HepG2 (cell line): ENCODE results near the gene PAPOLB. TPM values are rescaled to one million over a fixed set of nuclear protein-coding genes. Genes with fewer than 3 reads are reported as not detected.

ENCODE experiments used
- ARID3A ChIP-seq: IDR thresholded peaks from 2 replicates; pipeline ENCODE4 v1.6.1; 2012; ENCODE audit warnings: low read depth, low read length, improper control_type of control experiment
- ATRX ChIP-seq: sonication (generic); formaldehyde crosslinking; IDR thresholded peaks from 2 replicates; pipeline ENCODE4 v1.4.0; 2020; ENCODE audit warnings: missing genetic modification reagents, borderline replicate concordance
- GATAD1 ChIP-seq: IDR thresholded peaks from 2 replicates; pipeline ENCODE4 v1.6.1; 2016; ENCODE audit warnings: missing genetic modification reagents, missing compliant biosample characterization
- LRRFIP1 ChIP-seq: sonication (generic); formaldehyde crosslinking; conservative IDR thresholded peaks from 2 replicates; pipeline ENCODE4 v1.4.0; 2020; ENCODE audit warnings: missing genetic modification reagents
- RXRA ChIP-seq: sonication (generic); formaldehyde crosslinking; IDR thresholded peaks from 2 replicates; pipeline ENCODE4 v1.5.1; 2020; ENCODE audit warnings: missing genetic modification reagents
- ZFP90 ChIP-seq: sonication (generic); formaldehyde crosslinking; IDR thresholded peaks from 2 replicates; pipeline ENCODE4 v1.8.0; 2022; ENCODE audit warnings: missing genetic modification reagents, mild to moderate bottlenecking, inconsistent platforms, borderline replicate concordance
- ZNF17 ChIP-seq: sonication (generic); formaldehyde crosslinking; IDR thresholded peaks from 2 replicates; pipeline ENCODE4 v1.5.0; 2020; ENCODE audit warnings: mild to moderate bottlenecking, missing genetic modification reagents
- ZNF781 ChIP-seq: sonication (generic); formaldehyde crosslinking; IDR thresholded peaks from 2 replicates; pipeline ENCODE4 v1.5.1; 2020; ENCODE audit warnings: borderline replicate concordance, mild to moderate bottlenecking, missing genetic modification reagents; ENCODE audit errors: not compliant biosample characterization
- polyA plus RNA-seq, 8 experiments: library from polyadenylated mRNA; depleted of rRNA in 3 of 8; stranded (reverse) in 7 of 8; unstranded in 1 of 8; fragments of >200 nt; fragmentation: Illumina TruSeq in 4 of 8; extraction: Trizol in 4 of 8; gene quantifications; 2 replicates each; pipeline versions ENCODE4 v1.2.1 to v1.2.3, GENCODE V29; 2011 to 2016; ENCODE audit warnings: low read depth in 4 of 8, missing spikeins in 1 of 8, mixed read lengths in 1 of 8; ENCODE audit not compliant: insufficient read depth in 1 of 8
- total RNA-seq, 5 experiments: library from RNA; depleted of rRNA; stranded (reverse); fragments of >200 nt; fragmentation: Illumina TruSeq; extraction: Trizol; gene quantifications; 2 replicates each; pipeline ENCODE4 v1.2.3, GENCODE V29; 2016; ENCODE audit warnings: low read depth in 1 of 5
- TF ChIP-seq, protein P1 (sequence below): fragments of 450-650 bp; IDR thresholded peaks from 2 replicates; pipeline ENCODE4 v1.6.1; 2017; ENCODE audit warnings: mild to moderate bottlenecking
- TF ChIP-seq, protein P2 (sequence below): sonication (generic); formaldehyde crosslinking; IDR thresholded peaks from 2 replicates; pipeline ENCODE4 v1.9.0; 2021; ENCODE audit warnings: missing genetic modification reagents, borderline replicate concordance
- TF ChIP-seq, protein P3 (sequence below): sonication (generic); formaldehyde crosslinking; IDR thresholded peaks from 2 replicates; pipeline ENCODE4 v1.5.1; 2020; ENCODE audit warnings: mild to moderate bottlenecking, missing genetic modification reagents, borderline replicate concordance
- TF ChIP-seq, protein P4 (sequence below): IDR thresholded peaks from 2 replicates; pipeline ENCODE4 v1.6.1; 2016; ENCODE audit warnings: missing genetic modification reagents, missing compliant biosample characterization

The PAPOLB gene
- total and polyA plus RNA-seq, 2 of the 13 experiments (the other 11 are each of a cell fraction or from before 2014, with no cell fraction given): not detected

- TF ChIP-seq, protein P1, sequence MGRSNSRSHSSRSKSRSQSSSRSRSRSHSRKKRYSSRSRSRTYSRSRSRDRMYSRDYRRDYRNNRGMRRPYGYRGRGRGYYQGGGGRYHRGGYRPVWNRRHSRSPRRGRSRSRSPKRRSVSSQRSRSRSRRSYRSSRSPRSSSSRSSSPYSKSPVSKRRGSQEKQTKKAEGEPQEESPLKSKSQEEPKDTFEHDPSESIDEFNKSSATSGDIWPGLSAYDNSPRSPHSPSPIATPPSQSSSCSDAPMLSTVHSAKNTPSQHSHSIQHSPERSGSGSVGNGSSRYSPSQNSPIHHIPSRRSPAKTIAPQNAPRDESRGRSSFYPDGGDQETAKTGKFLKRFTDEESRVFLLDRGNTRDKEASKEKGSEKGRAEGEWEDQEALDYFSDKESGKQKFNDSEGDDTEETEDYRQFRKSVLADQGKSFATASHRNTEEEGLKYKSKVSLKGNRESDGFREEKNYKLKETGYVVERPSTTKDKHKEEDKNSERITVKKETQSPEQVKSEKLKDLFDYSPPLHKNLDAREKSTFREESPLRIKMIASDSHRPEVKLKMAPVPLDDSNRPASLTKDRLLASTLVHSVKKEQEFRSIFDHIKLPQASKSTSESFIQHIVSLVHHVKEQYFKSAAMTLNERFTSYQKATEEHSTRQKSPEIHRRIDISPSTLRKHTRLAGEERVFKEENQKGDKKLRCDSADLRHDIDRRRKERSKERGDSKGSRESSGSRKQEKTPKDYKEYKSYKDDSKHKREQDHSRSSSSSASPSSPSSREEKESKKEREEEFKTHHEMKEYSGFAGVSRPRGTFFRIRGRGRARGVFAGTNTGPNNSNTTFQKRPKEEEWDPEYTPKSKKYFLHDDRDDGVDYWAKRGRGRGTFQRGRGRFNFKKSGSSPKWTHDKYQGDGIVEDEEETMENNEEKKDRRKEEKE: no peak
- TF ChIP-seq ATRX (CRISPR knock-in tag) (no peak), ZFP90 (CRISPR knock-in tag) (no peak), RXRA (no peak), GATAD1 (CRISPR knock-in tag) (0 out of 2 replicates have a peak, but pooled peaks have one; percentile 43), ZNF781 (CRISPR knock-in tag) (no peak), LRRFIP1 (CRISPR knock-in tag) (peak; percentile 69; the same call in 1 of the 2 replicates), ARID3A (no peak), ZNF17 (CRISPR knock-in tag) (no peak)
- TF ChIP-seq, protein P2, sequence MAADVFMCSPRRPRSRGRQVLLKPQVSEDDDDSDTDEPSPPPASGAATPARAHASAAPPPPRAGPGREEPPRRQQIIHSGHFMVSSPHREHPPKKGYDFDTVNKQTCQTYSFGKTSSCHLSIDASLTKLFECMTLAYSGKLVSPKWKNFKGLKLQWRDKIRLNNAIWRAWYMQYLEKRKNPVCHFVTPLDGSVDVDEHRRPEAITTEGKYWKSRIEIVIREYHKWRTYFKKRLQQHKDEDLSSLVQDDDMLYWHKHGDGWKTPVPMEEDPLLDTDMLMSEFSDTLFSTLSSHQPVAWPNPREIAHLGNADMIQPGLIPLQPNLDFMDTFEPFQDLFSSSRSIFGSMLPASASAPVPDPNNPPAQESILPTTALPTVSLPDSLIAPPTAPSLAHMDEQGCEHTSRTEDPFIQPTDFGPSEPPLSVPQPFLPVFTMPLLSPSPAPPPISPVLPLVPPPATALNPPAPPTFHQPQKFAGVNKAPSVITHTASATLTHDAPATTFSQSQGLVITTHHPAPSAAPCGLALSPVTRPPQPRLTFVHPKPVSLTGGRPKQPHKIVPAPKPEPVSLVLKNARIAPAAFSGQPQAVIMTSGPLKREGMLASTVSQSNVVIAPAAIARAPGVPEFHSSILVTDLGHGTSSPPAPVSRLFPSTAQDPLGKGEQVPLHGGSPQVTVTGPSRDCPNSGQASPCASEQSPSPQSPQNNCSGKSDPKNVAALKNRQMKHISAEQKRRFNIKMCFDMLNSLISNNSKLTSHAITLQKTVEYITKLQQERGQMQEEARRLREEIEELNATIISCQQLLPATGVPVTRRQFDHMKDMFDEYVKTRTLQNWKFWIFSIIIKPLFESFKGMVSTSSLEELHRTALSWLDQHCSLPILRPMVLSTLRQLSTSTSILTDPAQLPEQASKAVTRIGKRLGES: no peak
- TF ChIP-seq, protein P3, sequence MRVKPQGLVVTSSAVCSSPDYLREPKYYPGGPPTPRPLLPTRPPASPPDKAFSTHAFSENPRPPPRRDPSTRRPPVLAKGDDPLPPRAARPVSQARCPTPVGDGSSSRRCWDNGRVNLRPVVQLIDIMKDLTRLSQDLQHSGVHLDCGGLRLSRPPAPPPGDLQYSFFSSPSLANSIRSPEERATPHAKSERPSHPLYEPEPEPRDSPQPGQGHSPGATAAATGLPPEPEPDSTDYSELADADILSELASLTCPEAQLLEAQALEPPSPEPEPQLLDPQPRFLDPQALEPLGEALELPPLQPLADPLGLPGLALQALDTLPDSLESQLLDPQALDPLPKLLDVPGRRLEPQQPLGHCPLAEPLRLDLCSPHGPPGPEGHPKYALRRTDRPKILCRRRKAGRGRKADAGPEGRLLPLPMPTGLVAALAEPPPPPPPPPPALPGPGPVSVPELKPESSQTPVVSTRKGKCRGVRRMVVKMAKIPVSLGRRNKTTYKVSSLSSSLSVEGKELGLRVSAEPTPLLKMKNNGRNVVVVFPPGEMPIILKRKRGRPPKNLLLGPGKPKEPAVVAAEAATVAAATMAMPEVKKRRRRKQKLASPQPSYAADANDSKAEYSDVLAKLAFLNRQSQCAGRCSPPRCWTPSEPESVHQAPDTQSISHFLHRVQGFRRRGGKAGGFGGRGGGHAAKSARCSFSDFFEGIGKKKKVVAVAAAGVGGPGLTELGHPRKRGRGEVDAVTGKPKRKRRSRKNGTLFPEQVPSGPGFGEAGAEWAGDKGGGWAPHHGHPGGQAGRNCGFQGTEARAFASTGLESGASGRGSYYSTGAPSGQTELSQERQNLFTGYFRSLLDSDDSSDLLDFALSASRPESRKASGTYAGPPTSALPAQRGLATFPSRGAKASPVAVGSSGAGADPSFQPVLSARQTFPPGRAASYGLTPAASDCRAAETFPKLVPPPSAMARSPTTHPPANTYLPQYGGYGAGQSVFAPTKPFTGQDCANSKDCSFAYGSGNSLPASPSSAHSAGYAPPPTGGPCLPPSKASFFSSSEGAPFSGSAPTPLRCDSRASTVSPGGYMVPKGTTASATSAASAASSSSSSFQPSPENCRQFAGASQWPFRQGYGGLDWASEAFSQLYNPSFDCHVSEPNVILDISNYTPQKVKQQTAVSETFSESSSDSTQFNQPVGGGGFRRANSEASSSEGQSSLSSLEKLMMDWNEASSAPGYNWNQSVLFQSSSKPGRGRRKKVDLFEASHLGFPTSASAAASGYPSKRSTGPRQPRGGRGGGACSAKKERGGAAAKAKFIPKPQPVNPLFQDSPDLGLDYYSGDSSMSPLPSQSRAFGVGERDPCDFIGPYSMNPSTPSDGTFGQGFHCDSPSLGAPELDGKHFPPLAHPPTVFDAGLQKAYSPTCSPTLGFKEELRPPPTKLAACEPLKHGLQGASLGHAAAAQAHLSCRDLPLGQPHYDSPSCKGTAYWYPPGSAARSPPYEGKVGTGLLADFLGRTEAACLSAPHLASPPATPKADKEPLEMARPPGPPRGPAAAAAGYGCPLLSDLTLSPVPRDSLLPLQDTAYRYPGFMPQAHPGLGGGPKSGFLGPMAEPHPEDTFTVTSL (CRISPR knock-in tag): no peak
- TF ChIP-seq, protein P4, sequence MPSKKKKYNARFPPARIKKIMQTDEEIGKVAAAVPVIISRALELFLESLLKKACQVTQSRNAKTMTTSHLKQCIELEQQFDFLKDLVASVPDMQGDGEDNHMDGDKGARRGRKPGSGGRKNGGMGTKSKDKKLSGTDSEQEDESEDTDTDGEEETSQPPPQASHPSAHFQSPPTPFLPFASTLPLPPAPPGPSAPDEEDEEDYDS (CRISPR knock-in tag): peak; percentile 56
These were observed 31.7 kb downstream of the PAPOLB start (continued) for GRCh38 chr7:4830176-4830575.
